ENCODE measurements around the gene SETD2.

GRCh38 chr3:47022641-47023071 is 141.3 kb downstream of the SETD2 start:
- TF ChIP-seq NBN (IDR thresholded peaks at IDR 0.05; ENCODE audit: low read depth) (no peak), ZNF274 (IDR thresholded peaks at IDR 0.05; ENCODE audit: borderline replicate concordance, low read depth, low read length) (no peak), SUPT5H (IDR thresholded peaks at IDR 0.05) (no peak), POLR2AphosphoS5 (IDR thresholded peaks at IDR 0.05; ENCODE audit: control insufficient read depth, insufficient read depth, low read depth, low read length) (no peak), SIRT6 (IDR thresholded peaks at IDR 0.05; ENCODE audit: low read depth, low read length) (no peak), TCF7L2 (IDR thresholded peaks at IDR 0.05; ENCODE audit: low read depth, low read length) (no peak), SIN3A (IDR thresholded peaks at IDR 0.05; ENCODE audit: borderline replicate concordance in 2 of 2, control insufficient read depth in 1 of 2, low read depth in 2 of 2, low read length in 2 of 2) (no peak), PTBP1 (IDR thresholded peaks at IDR 0.05; ENCODE audit: low read depth, low read length) (no peak)
- TF ChIP-seq, protein P1, sequence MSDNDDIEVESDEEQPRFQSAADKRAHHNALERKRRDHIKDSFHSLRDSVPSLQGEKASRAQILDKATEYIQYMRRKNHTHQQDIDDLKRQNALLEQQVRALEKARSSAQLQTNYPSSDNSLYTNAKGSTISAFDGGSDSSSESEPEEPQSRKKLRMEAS (CRISPR knock-in tag; IDR thresholded peaks at IDR 0.05), result no peak
- TF ChIP-seq, protein P2, sequence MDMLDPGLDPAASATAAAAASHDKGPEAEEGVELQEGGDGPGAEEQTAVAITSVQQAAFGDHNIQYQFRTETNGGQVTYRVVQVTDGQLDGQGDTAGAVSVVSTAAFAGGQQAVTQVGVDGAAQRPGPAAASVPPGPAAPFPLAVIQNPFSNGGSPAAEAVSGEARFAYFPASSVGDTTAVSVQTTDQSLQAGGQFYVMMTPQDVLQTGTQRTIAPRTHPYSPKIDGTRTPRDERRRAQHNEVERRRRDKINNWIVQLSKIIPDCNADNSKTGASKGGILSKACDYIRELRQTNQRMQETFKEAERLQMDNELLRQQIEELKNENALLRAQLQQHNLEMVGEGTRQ (CRISPR knock-in tag; IDR thresholded peaks at IDR 0.05), result no peak
